ENCODE results near the gene TRMT10B.
"Not testable (repeated sequence)": the region's sequence is repeated elsewhere in the genome, so short reads cannot be mapped to it uniquely, and the experiment has no call there.

Gene TRMT10B

DNA sequence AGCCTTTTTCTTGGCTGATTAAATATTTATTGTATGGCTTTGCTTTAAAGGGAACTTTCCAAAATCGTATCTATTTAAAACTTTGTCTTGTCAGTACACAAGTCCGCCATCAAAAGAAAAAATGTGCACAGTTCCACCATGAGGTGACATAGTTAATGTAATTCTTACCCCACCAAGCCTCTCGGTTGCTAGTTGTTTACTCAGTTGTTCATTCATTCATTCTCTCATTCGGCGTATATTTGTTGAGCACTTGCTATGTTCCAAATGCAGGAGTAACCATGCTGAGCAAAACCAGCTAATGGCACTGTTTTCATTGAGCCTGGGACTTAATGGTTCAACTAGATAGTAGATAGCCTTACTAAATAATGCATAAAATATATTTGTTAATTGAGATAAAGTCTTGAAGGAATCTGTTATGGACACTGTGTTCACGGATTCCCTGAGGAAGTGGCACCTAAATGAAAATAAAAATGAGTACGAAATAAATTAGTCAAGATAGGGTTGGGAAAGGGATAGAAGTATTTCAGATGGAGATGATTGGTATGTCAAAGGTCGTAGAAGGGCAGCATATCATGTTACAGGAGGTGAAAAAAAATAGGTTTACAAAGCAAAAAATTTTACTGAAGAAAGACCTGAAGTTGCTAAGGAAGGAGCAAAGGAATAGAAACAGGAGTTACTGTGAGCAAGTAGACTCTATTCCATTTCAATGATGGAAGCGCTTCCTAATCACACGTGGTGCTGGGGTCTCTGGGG, 48.5 kb downstream of the TRMT10B start:
- DNase-seq = no peak

DNA sequence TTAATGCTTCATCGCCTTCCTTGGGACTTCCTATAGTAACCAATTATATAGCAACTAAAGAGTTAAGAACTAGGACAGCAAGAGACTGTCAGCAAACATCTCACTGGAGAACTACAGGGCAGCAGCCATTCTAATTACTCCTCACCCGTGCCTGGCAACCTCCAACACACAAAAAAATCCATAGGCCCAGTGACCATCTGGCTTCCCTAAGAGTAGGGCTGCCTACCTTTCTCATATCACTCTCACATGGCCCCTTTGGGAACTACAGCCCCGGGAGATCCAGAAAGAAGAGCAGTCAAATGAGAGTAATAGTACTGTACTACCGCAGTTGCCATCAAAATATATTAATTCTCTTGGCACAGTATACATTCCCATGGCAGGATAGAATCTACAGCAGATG, 52.7 kb downstream of the TRMT10B start:
- DNase-seq = peak; percentile 83

DNA sequence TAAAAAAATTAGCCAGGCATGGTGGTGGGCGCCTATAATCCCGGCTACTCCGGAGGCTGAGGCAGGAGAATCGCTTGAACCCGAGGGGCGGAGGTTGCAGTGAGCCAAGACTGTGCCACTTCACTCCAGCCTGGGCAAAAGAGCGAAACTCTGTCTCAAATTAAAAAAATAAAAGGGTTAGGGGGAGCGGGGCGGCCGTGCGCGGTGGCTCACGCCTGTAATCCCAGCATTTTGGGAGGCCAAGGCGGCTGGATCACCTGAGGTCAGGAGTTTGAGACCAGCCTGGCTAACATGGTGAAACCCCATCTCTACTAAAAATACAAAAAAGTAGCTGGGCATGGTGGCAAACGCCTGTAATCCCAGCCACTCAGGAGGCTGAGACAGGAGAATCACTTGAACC, 56.1 kb downstream of the TRMT10B start:
- not testable (repeated sequence) for DNase-seq

DNA sequence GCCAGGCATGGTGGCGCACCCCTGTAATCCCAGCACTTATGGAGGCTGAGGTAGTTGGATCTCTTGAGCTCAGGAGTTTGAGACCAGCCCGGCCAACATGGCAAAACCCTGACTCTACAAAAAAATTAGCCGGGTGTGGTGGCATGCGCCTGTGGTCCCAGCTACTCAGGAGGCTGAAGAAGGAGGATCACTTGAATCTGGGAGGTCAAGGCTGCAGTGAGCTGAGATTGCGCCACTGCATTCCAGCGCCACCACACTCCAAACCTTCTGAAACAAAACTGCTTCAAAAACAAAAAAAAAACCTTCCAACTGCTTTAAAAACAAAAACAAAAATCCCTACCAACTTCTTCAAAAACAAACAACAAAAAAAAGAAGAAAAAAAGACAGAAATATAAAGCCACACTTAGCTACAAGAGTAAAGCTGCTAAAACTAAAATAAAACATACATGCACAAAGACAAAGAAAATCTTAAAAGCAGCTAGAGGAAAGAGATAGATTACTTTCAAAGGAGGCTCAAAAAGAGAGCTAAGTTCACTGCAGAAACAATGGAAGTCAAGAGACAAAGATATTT, 58.4 kb downstream of the TRMT10B start:
- DNase-seq = no peak

DNA sequence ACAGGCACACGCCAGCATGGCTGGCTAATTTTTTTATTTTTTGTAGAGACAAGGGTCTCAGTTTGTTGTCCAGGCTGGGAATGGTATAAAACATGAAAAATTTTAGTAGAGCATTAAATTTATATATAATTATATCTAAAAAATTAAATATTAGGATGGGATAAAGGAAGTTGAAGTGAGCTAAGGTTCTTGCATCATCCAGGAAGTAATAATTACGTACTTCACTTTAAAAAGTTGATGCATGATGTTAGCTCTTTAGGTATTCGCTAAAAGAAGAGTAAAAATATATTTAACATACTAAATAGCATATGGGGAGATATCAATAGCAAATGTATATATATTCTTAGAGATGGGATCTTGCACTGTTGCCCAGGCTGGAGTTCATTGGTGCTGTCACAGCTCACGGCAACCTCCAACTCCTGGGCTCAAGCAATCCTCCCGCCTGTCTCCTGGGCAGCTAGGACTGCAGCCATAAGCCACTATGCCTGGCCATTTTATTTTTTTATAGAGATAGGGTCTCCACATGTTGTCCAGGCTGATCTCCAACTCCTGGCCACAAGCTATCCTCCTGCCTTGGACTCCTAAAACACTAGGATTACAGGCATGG, 59.3 kb downstream of the TRMT10B start:
- DNase-seq = no peak

DNA sequence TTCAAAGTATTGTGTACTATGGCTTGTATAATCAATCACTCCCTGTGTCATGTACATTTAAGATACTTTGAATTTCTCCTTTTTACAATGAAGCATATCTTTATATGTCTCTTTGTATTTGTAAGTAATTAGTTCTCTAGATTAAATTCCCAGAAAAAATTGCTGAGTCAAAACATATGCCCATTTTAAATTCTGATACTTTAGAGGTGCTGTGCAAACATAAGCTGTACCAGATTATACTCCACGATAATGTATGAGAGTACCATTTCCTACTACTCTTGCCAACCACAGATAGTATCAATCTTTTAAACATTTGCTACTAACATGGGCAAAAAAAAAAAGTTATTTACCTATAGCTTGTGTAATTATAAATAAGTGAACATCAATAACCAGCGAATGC, 65.2 kb downstream of the TRMT10B start:
- DNase-seq = no peak

DNA sequence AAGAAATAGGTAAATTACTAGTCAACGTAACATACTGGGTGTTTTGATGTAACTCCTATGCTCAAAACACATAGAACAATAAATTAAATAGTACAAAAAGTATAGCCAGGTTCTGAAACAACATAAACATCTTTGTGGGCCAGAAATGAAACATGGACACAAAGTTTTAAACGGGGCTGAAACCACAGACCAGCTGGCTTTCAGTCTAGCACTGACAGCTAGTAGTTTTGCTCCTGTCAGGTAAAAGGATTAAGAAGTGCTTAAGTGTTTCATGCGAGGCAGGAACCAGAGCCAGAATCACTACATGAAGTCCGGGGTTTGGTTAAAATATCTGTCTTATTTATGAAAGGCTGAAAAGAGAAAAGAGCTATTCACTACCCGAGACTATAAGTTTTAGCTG, 66.5 kb downstream of the TRMT10B start:
- DNase-seq = no peak

DNA sequence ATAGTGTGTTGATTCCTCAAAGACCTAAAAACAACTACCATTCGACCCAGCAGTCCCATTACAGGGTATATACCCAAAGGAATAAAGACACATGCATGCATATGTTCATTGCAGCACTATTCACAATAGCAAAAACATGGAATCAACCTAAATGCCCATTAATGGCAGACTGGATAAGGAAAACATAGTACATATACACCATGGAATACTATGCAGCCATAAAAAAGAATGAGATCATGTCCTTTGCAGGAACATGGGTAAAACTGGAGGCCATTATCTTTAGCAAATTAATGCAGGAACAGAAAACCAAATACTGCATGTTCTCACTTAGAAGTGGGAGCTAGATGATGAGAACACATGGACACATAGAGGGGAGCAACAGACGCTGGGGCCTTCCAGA, 71.6 kb downstream of the TRMT10B start:
- not testable (repeated sequence) for DNase-seq

DNA sequence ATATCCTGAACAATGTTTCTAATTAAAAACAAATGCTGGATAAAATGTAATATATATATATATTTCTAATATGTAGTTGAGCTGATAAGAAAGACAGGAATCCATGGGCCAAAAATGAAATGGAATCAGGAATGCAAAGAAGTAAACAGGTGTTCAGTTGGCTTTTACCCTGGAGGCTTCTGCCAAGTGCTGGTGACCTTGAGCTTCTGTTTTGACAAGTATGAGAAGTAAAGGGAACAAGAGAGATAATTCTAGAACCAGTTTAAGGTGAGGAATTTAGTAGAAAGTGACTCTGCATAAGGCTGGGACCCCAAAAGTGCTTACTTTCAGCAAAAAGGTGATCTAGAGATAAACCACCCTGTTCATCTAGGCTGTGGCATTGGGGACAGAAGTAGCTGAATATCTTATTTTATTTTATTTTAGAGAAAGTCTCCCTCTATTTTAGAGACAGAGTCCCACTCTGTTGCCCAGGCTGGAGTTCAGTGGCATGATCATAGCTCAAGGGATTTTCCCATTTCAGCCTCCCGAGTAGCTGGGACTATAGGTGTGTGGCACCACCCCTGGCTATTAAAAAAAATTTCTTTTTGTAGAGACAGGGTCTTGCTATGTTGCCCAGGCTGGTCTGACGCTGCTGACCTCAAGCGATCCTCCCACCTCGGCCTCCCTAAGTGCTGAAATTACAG, 74.0 kb downstream of the TRMT10B start:
- no peak for DNase-seq
